IPS-18a (cell line): ENCODE data around the gene TIGD6.

Experiments used
- H3K27ac ChIP-seq: one replicate; pipeline ENCODE4 v1.5.1; 2013; ENCODE audit warnings: low read length
- H3K27me3 ChIP-seq: one replicate; pipeline ENCODE4 v1.6.1; 2013; ENCODE audit warnings: mild to moderate bottlenecking, low read length; ENCODE audit not compliant: control insufficient read depth, insufficient read depth
- H3K36me3 ChIP-seq: one replicate; pipeline ENCODE4 v1.6.1; 2013; ENCODE audit warnings: low read depth, low read length; ENCODE audit not compliant: control insufficient read depth
- H3K4me1 ChIP-seq: one replicate; pipeline ENCODE4 v1.6.1; 2013; ENCODE audit warnings: low read depth, low read length; ENCODE audit not compliant: control insufficient read depth
- H3K4me3 ChIP-seq: one replicate; pipeline ENCODE4 v1.5.1; 2013; ENCODE audit warnings: low read length
- H3K9ac ChIP-seq: one replicate; pipeline ENCODE4 v1.6.1; 2013; ENCODE audit warnings: mild to moderate bottlenecking, low read length, moderate library complexity
- H3K9me3 ChIP-seq: one replicate; pipeline ENCODE4 v1.6.1; 2013; ENCODE audit warnings: low read depth, low read length; ENCODE audit not compliant: control insufficient read depth

Gene TIGD6

DNA sequence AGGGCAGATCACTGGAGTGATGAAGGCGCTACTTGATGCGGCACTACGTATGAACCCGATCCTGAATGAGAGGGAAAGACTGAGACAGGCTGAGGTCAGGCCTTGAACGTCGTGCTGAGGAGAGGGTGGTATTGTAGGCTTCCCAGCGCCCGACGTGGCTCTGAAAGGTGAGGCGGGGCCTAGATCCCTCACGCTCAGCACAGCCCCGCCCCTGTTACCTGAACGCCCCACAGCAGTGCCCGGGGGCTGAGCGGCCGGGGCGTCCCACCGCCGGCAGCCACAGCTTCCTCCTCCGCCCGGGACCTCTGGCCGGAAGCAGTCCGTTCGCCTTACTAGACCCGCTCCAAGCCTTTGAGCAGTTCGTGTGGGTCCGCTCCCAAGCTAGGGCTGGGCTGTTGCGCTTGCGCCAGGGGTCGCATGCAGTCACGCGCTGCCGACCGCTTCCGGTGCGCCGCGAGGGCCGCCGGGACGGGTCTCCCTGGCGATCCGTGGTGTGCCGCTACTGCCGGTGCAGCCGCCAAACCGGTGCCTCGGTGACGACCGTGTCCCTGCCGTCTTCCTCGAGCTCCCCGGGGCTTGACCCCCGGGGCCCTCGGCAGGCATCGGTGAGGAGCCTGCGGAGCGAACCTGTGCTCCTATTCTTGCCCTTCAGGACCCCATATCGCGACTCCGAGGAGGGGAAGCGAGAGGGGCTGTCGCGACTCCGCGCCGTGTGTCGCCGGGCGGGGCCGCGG lies at the start of gene TIGD6, which contains the start of gene HMGXB3:
TSS of gene TIGD6 (minus strand) at position 399 of the 734 bp plus-strand sequence. CDS start 4,306 bp downstream, outside the sequence.
TSS of gene HMGXB3 (plus strand) at position 484 of the 734 bp plus-strand sequence. CDS start 4,114 bp downstream, outside the sequence.
- Histone ChIP-seq H3K9me3 (no peaks in the 10 kb centered on the region), H3K9ac (peak within 1 kb of the TSS; percentile 90), H3K27ac (peak within 1 kb of the TSS; percentile 70), H3K27me3 (no peaks in the 10 kb centered on the region), H3K4me1 (peaks cover 11% of the 10 kb centered on the region), H3K4me3 (peak within 1 kb of the TSS; percentile 76), H3K36me3 (peaks cover 5% of the 10 kb centered on the region)

DNA sequence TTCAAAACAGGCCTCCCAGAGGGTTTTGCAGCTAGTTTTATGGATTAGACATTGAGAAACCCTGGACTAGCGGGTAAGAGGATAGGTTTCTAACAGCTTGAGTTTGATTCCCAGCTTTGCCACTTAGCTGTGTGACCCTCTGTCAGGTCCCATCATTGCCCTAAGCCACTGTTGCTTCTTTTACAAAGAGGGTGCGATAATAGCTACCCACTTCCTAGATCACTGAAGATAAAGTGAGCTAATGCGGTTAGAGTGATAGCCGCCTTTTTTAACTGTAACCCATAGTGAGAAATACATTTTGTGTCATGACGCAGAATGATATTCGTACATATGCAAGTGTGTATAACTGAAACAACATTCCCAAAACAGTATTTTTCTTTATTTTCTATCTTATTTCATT lies 45.6 kb upstream of the TIGD6 start:
- Histone ChIP-seq H3K27me3 (no peaks in the 10 kb centered on the region), H3K9ac (no peak overlapping the region), H3K27ac (no peak overlapping the region), H3K4me1 (no peaks in the 10 kb centered on the region), H3K9me3 (no peaks in the 10 kb centered on the region), H3K36me3 (peaks cover 86% of the 10 kb centered on the region), H3K4me3 (no peak overlapping the region)

DNA sequence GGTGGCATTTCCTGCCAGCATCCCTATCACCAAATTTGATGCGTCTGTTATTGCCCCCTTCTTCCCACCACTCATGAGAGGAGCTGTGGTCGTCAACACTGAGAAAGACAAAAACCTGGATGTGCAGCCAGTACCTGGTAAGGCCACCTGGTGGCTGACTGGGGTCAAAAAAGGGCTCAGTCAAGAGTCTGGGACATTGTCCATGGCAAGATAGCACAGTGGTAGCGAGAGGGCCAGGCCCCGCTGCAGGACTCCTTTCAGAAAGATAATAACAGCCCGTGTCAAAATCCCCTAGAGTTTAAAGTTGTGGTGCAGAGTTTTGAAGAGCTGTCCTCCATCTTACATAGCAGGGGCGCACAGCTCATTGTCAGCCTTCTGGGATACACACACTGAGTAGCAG lies 45.1 kb upstream of the TIGD6 start:
- H3K4me1 ChIP-seq, result no peaks in the 10 kb centered on the region
- peaks cover 86% of the 10 kb centered on the region for H3K36me3 ChIP-seq
- H3K27me3 ChIP-seq, result no peaks in the 10 kb centered on the region
- H3K9me3 ChIP-seq, result no peaks in the 10 kb centered on the region
- H3K27ac ChIP-seq, result no peak overlapping the region
- H3K9ac ChIP-seq, result no peak overlapping the region
- no peak overlapping the region for H3K4me3 ChIP-seq

DNA sequence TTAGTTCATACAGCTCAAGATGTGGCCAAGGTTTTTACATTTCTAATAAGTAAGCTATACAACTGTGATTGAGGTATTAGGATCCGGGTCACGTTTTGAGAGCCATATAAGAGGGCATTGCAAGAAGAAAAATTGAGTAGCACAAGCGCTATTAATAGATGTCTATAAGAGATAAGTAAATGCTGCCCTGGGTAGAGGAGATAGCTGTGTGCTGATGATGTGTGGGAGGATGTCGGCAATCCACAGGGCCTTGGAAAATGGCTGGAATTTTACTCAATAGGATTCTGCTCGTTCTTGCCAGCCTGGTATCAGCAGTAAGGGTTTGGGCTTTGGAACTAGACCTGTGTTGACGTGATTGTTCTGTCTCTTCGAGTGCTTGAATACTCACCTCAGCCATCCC lies 44.3 kb upstream of the TIGD6 start:
- Histone ChIP-seq H3K4me3 (no peak overlapping the region), H3K27ac (no peak overlapping the region), H3K36me3 (peaks cover 83% of the 10 kb centered on the region), H3K4me1 (no peaks in the 10 kb centered on the region), H3K9ac (no peak overlapping the region), H3K27me3 (no peaks in the 10 kb centered on the region), H3K9me3 (no peaks in the 10 kb centered on the region)

DNA sequence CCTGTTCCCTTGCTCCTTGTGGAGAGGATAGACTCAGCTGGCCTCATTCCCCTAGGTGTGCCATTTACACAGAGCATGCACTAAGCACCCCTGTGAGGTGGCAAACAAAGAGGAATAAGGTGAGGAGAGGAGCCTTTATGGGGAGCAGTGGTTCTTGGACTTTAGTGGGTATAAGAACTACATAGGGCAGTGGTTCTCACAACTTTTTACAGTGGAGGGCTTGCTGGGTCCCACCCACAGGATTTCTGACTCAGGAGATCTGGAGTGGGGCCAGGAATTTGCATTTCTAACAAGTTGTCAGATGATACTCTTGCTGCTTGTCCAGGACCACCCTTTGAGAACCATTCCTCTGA lies 43.9 kb upstream of the TIGD6 start:
- H3K36me3 ChIP-seq, result peaks cover 82% of the 10 kb centered on the region
- H3K9ac ChIP-seq, result no peak overlapping the region
- H3K27ac ChIP-seq, result no peak overlapping the region

DNA sequence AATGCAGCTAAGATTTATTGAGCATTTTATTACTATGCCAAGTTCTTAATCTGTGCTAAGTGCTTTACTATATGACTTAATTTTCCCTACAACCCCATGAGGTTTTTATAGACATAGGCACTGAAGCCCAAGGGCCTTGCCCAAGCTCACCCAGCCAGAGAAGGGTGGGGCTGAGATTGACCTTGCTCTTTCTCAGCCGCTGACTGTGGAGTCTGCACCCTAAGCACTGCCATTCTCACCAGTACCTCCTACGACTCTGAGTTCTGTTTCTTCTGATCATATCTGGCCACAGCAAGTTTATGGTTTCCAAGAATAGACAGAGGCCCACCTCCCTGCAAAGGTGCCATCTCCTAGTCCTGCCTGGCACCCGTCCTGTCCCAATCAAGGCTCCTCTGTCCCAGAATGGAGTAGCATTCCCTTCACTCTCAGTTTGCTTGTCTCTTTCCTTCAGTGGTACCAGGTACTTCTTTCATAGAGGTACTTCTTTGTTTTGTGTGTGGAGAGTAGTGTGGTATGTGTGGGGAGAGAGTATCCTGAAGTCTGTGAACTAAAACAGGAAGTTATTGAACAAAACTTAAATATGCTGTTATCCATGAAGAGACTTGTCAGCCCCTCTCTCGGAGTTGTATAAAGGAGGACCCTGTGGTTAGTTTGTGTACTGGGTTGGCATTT lies 43.3 kb upstream of the TIGD6 start:
- H3K36me3 ChIP-seq, result peaks cover 80% of the 10 kb centered on the region
- no peak overlapping the region for H3K9ac ChIP-seq
- H3K4me3 ChIP-seq, result no peak overlapping the region
- no peaks in the 10 kb centered on the region for H3K4me1 ChIP-seq
- no peak overlapping the region for H3K27ac ChIP-seq
- no peaks in the 10 kb centered on the region for H3K9me3 ChIP-seq
- no peaks in the 10 kb centered on the region for H3K27me3 ChIP-seq

More for the DNA sequence above, 43.9 kb upstream of the TIGD6 start:
- H3K27me3 ChIP-seq, result no peaks in the 10 kb centered on the region
- H3K4me3 ChIP-seq, result no peak overlapping the region
- no peaks in the 10 kb centered on the region for H3K4me1 ChIP-seq
- no peaks in the 10 kb centered on the region for H3K9me3 ChIP-seq

DNA sequence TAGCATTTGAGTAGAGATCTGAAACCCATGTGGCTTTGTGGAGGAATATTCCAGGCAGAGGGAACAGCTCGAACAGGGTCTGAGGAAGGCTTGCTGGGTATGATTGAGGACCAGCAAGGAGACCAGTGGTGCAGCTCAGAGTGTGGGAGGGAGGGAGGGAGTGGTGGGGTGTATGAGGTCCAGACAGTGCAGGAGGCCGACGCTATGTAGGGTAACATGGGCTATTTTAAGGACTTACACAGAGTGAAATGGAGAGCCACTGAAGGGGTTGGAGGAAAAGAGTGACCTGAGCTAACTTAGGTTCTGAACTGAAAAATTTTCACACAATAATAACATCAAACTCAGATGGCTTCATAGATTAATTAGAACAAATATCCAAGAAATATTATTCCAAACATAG lies 42.0 kb upstream of the TIGD6 start:
- H3K4me3 ChIP-seq, result no peak overlapping the region
- H3K27ac ChIP-seq, result no peak overlapping the region
- no peaks in the 10 kb centered on the region for H3K9me3 ChIP-seq
- peaks cover 80% of the 10 kb centered on the region for H3K36me3 ChIP-seq
- no peak overlapping the region for H3K9ac ChIP-seq
- H3K4me1 ChIP-seq, result no peaks in the 10 kb centered on the region
- H3K27me3 ChIP-seq, result no peaks in the 10 kb centered on the region

DNA sequence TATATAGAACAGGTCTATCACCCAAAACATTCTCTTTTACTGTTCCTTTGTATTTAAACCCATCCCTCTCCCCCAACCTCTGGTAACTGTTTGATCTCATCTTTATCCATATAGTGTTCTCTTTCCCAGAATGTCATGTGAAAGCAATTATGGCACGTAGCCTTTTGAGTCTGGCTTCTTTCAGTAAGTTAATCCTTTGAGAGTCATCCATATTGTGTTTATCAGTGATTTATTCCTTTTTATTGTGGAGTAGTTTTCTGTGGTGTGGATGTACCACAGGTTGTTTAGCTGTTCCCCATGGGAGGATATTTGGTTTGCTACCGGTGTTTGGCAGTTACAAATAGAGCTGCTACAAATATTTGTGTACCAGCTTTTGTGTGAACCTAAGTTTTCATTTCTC lies 38.1 kb upstream of the TIGD6 start:
- peaks cover 92% of the 10 kb centered on the region for H3K36me3 ChIP-seq
- H3K27ac ChIP-seq, result no peak overlapping the region
- H3K9me3 ChIP-seq, result no peaks in the 10 kb centered on the region
- H3K4me1 ChIP-seq, result no peaks in the 10 kb centered on the region
- H3K9ac ChIP-seq, result no peak overlapping the region
- H3K27me3 ChIP-seq, result no peaks in the 10 kb centered on the region
- H3K4me3 ChIP-seq, result no peak overlapping the region

DNA sequence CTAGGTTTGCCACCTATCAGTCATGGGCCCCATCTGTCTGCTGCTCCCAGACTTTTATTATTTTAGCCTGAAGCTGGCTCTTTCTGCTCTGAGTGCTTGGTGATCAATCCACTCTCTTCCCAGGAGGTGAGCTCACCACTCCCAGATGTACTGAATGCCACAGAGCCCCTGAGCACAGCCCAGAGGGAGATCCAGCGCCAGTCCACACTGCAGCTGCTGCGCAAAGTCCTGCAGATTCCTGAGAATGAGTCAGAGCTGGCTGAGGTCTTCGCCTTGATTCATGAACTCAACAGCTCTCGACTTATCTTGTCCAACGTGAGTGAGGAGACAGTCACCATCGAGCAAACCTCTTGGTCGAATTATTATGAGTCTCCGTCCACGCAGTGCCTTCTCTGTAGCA lies 36.1 kb upstream of the TIGD6 start:
- no peak overlapping the region for H3K27ac ChIP-seq
- H3K4me3 ChIP-seq, result no peak overlapping the region
- no peak overlapping the region for H3K9ac ChIP-seq
- no peaks in the 10 kb centered on the region for H3K4me1 ChIP-seq
- no peaks in the 10 kb centered on the region for H3K9me3 ChIP-seq
- no peaks in the 10 kb centered on the region for H3K27me3 ChIP-seq
- H3K36me3 ChIP-seq, result peaks cover 92% of the 10 kb centered on the region

DNA sequence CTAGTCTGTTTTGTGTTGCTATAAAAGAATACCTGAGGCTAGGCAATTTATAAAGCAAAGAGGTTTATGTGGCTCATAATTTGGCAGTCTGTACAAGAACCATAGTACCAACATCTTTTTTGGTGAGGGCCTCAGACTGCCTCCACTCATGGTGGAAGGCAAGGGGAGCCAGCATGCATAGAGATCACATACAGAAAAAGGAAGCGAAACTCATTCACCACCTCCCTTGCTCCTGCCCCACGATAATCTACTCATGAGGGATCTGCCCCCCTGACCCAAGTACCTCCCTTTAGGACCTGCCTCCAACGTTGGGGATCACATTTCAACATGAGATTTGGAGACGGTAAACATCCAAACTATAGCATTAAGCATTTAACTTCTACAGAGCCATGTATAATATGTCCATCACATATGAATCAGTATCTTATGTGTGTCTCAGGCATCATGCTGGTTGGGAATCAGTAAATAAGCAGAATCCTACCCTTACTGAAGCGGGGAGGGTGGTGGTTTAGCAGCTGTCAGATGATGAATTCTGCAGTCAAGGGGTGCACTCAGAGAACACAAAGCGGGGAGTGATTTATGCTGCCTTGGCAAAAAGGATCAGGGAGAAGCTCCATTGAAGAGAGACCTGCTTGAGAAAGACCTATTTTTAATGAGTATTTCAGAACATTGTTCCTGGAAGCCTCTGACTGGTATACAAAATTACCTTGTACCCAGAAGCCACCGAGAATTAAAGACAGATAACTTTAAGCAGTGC lies 34.9 kb upstream of the TIGD6 start:
- peaks cover 94% of the 10 kb centered on the region for H3K36me3 ChIP-seq
- no peaks in the 10 kb centered on the region for H3K27me3 ChIP-seq
- no peaks in the 10 kb centered on the region for H3K4me1 ChIP-seq
- no peaks in the 10 kb centered on the region for H3K9me3 ChIP-seq
- no peak overlapping the region for H3K9ac ChIP-seq
- H3K27ac ChIP-seq, result no peak overlapping the region
- no peak overlapping the region for H3K4me3 ChIP-seq

DNA sequence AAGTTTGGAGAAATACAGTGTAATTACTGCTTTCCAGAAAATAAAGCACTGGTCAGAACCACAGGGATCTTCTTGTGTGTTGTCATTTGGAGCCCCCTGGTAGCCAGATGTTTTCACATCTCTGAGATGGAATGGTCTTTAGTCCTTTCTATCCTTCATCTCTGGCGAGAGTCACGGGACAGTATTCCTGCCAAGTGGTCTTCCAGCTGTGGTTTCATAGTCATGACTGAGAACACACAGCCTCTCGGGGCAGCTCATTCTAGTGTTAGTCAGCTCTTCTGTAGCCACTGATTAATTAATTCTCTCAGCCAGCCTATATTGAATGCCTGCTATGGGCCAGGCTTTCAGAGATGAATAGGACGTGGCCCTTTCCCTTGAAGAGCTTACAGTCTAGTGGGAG lies 34.2 kb upstream of the TIGD6 start:
- Histone ChIP-seq H3K9me3 (no peaks in the 10 kb centered on the region), H3K27me3 (no peaks in the 10 kb centered on the region), H3K4me3 (no peak overlapping the region), H3K27ac (no peak overlapping the region), H3K9ac (no peak overlapping the region), H3K36me3 (peaks cover 95% of the 10 kb centered on the region), H3K4me1 (no peaks in the 10 kb centered on the region)
